Uterus (tissue), 4 donors: ENCODE data around the gene HOXC13. TPM values are rescaled to one million over a fixed set of nuclear protein-coding genes. Genes with fewer than 3 reads are reported as not detected.

ENCODE experiments used
- DNase-seq, 2 donors: peaks; one replicate each; pipeline ENCODE4 v3.0.0-alpha.2; 2019 to 2020
- H3K27ac ChIP-seq, 2 donors: fragments of 200-600 bp; sonication (generic); 1 replicate in 1 of 2; 2 replicates in 1 of 2; pipeline ENCODE4 v1.5.1; 2016 to 2018
- H3K27me3 ChIP-seq, 2 donors: fragments of 200-600 bp; sonication (generic); one replicate each; pipeline ENCODE4 v1.5.1; 2018 to 2019; ENCODE audit warnings: control low read depth in 1 of 2
- H3K36me3 ChIP-seq, 2 donors: fragments of 200-600 bp; sonication (generic); one replicate each; pipeline ENCODE4 v1.5.1; 2019; ENCODE audit warnings: control low read depth in 1 of 2
- H3K4me1 ChIP-seq, 2 donors: fragments of 200-600 bp; sonication (generic); one replicate each; pipeline ENCODE4 v1.5.1; 2018 to 2019; ENCODE audit warnings: control low read depth in 1 of 2
- H3K4me3 ChIP-seq, 2 donors: fragments of 200-600 bp; sonication (generic); 1 replicate in 1 of 2; 2 replicates in 1 of 2; pipeline ENCODE4 v1.5.1; 2018 to 2019; ENCODE audit warnings: mild to moderate bottlenecking in 1 of 2
- H3K9me3 ChIP-seq, 2 donors: fragments of 200-600 bp; sonication (generic); one replicate each; pipeline ENCODE4 v1.5.1; 2019; ENCODE audit warnings: control low read depth in 1 of 2
- CTCF ChIP-seq, 4 experiments: fragments of 200-600 bp in 2 of 4; fragments of 450-650 bp in 2 of 4; sonication (generic) in 2 of 4; IDR thresholded peaks; one replicate each; pipeline ENCODE4 v1.5.1; 2016 to 2019; ENCODE audit warnings: antibody characterized with exemption in 4 of 4, mild to moderate bottlenecking in 2 of 4, moderate library complexity in 1 of 4
- POLR2A ChIP-seq, 2 donors: fragments of 450-650 bp; IDR thresholded peaks; one replicate each; pipeline ENCODE4 v1.6.1; 2016; ENCODE audit warnings: antibody characterized with exemption in 2 of 2, mild to moderate bottlenecking in 1 of 2, moderate library complexity in 1 of 2
- intact Hi-C: fragments of 100-400 bp; cut with DNase I; formaldehyde crosslinking; loops from one replicate; pipeline ENCODE4 v1.15.1; 2023; ENCODE audit warnings: low total_unique reads
- total RNA-seq, 4 donors: library from RNA; depleted of rRNA in 3 of 4; stranded (reverse); fragments of >200 nt in 3 of 4; gene quantifications; one replicate each; pipeline versions ENCODE4 v1.1.0 to v1.2.4, GENCODE V29; 2014 to 2023
- donor health status: DM: yes; HTN: yes; CAD: no.

The HOXC13 gene
- total RNA-seq, 4 donors from 2014 or later, result not detected

- peak in 1 of 2 donors; percentile 14 for DNase-seq
- Histone ChIP-seq H3K27me3 (peaks cover 29 to 90% of the 10 kb centered on the region in 2 donors), H3K4me1 (no peaks in the 10 kb centered on the region), H3K27ac (no peak overlapping the region), H3K9me3 (no peaks in the 10 kb centered on the region), H3K36me3 (no peaks in the 10 kb centered on the region), H3K4me3 (no peak overlapping the region)
- TF ChIP-seq CTCF (IDR thresholded peaks at IDR 0.05), result no peak
- TF ChIP-seq POLR2A (IDR thresholded peaks at IDR 0.05), result no peak
- intact Hi-C loops, result no loop called here
Observed at GRCh38 chr12:53960187-53961024, 21.8 kb downstream of the HOXC13 start.

GRCh38 chr12:53961025-53961761 lies 22.6 kb downstream of the HOXC13 start:
- Histone ChIP-seq H3K36me3 (no peaks in the 10 kb centered on the region), H3K27ac (no peak overlapping the region), H3K9me3 (no peaks in the 10 kb centered on the region), H3K4me1 (no peaks in the 10 kb centered on the region), H3K4me3 (no peak overlapping the region), H3K27me3 (peaks cover 23 to 93% of the 10 kb centered on the region in 2 donors)
- intact Hi-C loops, result no loop called here
- peak in 1 of 2 donors; percentile 14 for DNase-seq
- TF ChIP-seq CTCF (IDR thresholded peaks at IDR 0.05), result no peak
- TF ChIP-seq POLR2A (IDR thresholded peaks at IDR 0.05), result no peak

- H3K27ac ChIP-seq, result no peak overlapping the region
- H3K27me3 ChIP-seq, result peaks cover 20 to 95% of the 10 kb centered on the region in 2 donors
- TF ChIP-seq POLR2A (IDR thresholded peaks at IDR 0.05) (no peak), CTCF (IDR thresholded peaks at IDR 0.05) (no peak)
- no peaks in the 10 kb centered on the region for H3K9me3 ChIP-seq
- intact Hi-C loops, result no loop called here
- H3K36me3 ChIP-seq, result no peaks in the 10 kb centered on the region
- no peaks in the 10 kb centered on the region for H3K4me1 ChIP-seq
- no peak for DNase-seq
- H3K4me3 ChIP-seq, result no peak overlapping the region
Observed at GRCh38 chr12:53963005-53963404, 24.4 kb downstream of the HOXC13 start.

GRCh38 chr12:53963434-53964314 lies 25.0 kb downstream of the HOXC13 start:
- Histone ChIP-seq H3K36me3 (no peaks in the 10 kb centered on the region), H3K4me3 (no peak overlapping the region), H3K27me3 (peaks cover 20 to 98% of the 10 kb centered on the region in 2 donors), H3K9me3 (no peaks in the 10 kb centered on the region), H3K4me1 (no peaks in the 10 kb centered on the region), H3K27ac (no peak overlapping the region)
- DNase-seq, result no peak
- no peak for TF ChIP-seq CTCF (IDR thresholded peaks at IDR 0.05)
- no peak for TF ChIP-seq POLR2A (IDR thresholded peaks at IDR 0.05)
- intact Hi-C loops, result no loop called here
